GM21786 (cell line): ENCODE data around the gene KCNMA1.

Source experiments
- ATAC-seq: cut with Tn5 transposase; IDR thresholded peaks from one replicate; pipeline ENCODE4 v1.9.1; 2021; ENCODE audit not compliant: unreplicated experiment

KCNMA1 gene

DNA sequence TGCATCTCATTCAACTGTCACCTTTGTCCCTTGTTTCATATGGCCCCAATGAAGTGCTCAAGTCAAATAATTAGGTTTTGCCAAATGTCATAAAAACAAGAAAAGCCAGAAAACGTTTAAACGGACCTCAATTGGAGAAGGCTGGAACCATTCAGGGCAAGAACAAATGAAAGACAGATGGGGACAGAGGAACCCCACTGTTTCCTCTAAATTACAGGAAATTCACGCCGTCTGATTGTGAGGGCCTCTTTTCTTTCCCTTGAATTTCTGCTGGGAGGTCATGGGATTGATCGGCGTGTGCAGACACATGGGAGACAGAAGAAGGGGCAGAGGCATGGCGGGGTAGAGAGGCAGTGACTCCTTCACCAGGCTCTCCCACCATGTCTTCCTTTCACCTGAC lies 656.4 kb downstream of the KCNMA1 start:
- no peak for ATAC-seq

DNA sequence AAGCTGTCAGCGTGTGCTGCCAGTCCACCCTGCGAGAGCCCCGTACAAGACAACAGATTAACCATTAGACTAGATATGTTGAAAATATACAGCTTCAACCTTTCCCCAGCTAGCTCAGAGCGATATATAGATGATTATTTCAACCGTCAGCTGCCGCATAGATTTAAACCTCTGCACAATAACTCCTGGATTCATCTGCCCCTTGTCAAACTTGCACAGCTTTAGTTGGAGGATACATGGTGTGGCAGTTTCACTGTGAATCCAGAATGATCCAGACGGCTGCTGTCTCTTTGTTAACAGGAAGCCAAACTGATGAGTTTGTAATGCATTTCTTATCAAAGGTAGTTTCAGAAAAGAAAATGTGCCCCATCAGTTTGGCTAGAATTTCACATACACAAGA lies 659.7 kb downstream of the KCNMA1 start:
- ATAC-seq, result no peak

DNA sequence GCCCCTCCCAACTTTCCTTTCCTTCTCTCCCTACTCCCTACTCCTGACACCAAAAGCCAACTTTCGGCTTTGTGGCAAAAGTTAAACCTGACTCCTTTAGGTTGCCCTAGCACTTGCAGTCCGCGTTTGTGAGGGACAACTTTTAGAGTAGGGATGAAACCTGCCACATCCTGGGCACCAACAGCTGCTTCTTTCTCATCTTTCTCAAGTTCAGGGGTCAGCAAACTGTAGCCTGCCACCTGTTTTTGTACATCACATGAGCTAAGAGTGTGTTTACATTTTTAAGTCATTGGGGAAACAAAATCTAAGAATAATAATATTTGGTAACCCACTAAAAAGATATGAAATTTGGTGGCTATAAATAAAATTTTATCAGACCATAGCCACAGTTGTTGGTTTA lies 660.6 kb downstream of the KCNMA1 start:
- no peak for ATAC-seq

DNA sequence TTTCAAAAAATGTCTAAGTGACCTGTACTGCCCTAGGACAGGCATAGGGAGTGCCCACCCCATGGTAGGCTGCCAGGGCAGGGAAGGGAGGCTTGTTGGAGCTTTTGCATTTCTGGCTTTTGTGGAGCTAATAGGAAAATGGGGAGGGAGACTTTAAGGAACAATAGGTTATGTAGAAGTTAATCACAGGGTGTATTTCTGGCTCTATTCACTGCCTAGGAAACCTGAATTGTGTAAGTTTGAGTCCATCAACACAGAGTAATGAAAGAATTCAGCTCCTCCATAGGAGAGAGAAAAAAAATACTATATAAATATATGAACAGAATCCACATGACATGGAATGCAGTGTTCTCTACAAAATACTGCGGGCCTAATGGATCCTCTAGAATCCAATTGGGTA lies 661.5 kb downstream of the KCNMA1 start:
- no peak for ATAC-seq

DNA sequence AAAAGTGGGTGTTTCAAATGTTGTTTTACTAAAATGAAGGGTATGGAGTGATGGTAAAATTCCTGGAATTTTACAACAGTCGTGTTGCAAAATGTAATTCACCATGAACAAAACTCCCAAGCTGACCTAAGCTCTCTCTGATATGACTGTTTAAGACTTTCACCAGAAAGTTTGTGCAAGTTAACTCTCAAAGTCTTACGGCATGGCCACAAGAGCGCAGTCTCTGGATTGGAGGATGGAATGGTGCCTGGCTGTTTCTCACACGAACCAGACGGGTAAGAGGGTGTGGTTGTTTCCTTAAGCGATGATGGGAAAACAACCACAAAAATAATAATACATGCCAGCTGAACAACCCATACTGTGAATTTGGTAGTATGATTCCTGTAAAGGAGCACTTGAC lies 662.5 kb downstream of the KCNMA1 start:
- no peak for ATAC-seq

DNA sequence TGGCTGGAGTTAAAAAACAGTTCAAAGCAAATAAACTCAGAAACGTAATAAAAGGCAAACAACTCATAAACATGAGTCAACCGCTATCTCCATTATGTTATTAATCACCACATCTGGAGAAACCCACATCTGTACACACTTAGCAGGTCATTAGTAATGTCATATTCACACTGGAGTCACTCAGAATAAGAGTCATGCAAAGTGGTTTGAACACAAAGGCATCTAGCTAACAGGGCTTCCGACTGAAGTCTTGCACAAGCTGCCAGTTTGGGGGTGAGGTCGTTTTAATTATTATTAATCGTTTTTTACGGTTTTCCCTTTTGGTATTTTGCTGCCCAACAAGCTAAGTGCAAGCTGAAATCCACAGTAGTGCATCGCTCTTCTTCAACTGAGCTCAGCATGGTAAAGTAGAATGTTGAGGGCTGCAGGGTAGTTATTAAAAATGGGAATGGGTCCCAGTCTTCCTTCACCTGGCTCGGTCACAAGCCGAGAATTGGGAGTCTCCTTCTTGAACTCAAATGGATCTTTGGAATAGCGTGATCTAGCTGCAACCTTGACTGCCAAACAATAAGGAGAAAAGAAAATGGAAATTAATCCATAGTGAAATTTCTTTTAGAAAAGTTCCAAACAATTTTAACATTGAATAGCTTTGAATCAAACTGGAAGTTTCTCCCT lies 663.5 kb downstream of the KCNMA1 start:
- no peak for ATAC-seq

DNA sequence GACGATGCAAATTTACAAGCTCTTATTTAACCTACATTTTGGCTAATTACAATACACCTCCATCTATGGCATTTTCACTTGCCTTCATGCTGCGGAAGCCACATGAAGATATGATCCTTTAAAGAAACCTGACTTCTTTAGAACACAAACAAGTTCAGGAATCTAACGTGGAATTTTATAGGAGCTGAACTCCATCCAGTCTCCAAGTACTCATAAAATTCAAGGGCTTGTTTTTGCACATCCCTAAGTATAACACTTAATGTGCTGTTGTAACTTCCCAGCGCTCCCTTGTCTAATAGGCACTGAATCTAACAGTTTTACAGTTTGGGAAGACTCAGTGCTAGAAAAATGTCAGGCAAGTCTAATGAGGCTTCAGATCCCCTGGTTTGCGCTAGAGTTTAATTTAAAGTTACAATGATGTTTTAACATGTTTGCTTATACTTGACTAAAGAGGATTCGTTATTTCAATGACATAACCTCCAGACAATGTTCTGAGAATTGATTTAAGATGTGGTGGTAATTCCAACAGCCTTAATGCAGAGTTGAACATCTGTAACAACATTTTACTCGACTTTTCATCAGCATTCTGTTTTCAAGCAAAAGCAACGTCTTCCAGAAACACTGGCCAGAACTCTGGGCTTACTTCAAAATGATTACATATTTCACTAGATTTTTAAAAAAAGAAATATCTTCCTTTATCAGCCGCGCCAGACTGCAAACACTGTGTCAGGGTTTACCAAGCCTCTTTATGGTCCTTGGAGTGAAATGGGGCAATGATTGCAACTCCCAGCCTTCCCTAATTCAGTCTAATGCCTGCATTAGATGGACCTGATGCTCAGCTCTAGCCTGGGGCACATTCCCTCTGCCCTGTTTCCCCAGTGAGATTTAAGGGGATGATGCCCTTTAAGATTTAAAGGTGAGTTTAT lies 664.3 kb downstream of the KCNMA1 start:
- ATAC-seq, result no peak

DNA sequence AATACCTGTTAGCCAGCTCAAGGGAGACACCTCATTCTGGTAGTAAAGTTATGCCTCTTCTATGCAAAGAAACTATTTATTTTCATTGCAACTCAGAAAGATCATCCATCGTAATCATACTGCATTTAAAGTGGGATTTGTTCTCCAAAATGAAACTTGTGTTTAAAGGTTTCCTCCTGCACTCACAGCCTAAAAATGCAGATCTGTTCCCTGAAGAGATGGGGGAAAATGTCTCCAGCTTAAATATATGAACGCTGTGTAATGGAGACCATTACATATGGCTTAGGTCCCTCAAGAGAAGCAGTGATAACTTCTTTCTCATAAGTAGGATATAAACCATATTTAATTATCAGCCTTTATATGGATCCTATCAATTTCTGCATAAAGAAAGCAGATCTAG lies 665.1 kb downstream of the KCNMA1 start:
- no peak for ATAC-seq

DNA sequence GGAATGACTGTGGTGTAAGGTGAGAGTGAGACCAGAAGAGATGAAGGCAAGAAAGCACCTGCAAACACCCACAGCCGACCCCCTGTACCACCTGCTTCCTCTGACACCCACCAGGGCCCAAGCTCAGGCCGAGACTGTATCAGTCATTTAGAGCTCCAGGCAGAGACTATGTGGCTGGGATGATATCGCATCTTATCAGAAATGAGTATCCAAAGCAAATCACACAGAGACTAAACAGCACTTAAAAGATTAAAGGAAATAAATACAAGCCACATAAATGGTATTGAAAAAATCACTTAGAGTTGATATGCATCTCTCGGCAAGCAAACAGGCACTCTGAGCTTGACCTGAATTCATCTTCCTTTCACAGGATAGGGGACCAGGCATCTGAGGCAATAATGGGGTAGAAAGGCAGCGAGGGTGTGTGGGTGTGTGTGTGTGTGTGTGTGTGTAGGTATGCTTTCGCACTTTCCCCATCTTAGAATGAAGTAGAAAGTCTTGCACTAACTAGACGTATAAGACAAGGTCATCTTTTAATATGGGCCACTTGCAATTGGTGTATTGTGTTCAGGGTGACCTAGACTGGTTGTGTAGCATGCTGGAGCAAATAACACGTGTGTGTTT lies 665.9 kb downstream of the KCNMA1 start:
- no peak for ATAC-seq

DNA sequence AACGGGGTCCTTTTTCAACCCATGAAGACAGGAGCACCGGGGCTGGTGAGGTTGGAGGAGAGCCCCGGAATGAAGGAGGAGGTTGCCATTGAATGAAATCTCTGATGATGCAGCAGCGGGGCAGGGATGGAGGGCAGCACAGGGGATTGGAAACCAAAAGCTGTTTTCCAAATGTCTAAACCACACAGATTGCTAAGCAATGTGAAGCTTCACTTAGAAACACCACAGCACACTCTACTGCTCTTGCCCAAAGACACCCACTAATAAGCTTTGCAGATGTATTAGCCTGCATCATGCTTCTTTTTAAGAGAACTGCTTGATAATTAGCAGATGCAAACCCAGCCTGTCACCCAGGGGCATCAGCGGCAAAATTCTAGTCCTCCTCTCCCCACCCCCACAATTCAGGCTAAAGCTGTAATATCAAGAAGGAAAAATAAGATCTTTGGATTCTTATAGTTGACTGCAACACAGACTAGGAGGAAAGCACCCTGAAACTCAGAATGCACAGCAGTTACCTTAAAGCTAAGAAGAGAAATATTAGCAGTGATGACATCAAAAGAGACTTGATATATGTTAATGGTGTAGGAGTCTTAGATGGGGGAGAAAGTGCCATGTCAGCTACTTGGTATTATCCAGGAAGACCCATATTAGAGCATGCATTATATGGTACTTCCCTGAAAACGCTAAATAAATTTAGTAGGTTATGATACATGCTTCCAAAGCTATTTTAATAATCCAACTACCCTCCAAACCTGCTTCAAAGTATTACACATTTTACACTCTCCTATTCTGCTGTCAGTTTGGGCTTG lies 666.7 kb downstream of the KCNMA1 start:
- no peak for ATAC-seq

DNA sequence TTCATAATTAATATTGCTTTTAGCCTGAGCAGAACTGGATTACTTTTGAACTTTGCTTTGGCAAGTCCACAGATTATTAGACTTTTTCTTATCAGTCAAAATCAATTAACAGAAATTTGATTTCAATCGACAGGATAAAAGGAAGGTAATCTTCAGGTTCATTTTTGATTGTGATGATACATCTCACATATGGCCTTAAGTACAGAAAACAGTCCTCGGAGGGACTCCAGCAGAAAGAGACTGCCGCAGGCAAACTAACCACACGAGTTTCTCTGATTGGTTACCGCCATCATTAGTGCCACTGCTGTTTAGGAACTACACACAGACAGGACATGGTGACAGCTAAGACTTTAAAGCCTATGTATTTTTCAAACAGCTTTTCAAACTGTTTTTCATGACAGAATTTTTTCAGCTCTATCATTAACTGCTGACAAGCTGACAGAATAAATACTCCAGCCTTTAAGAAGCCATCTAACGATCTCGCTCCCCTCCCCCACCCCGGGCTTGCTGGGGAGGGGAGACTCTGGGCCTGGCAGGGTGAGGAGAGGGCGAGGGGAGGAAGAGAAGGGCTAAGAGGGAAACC lies 668.2 kb downstream of the KCNMA1 start:
- no peak for ATAC-seq

DNA sequence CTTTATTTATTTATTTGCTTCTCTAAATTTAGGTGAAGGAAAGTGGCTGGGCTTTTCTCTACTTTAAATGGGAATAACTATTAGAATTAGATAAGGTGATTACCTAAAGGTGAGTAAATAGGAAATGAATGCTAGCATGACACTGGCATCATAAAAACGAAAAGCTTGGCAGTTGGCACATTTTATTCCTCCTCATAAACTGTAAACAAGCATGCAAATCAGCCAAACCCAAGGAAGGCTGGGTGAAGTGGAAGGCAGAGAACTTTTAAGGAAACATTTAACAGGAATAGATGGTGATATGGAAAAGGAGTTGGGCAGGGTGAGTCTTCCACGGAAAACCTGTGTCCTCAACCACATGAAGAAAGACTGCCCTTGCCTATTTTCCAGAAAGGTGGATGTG lies 669.1 kb downstream of the KCNMA1 start:
- no peak for ATAC-seq

DNA sequence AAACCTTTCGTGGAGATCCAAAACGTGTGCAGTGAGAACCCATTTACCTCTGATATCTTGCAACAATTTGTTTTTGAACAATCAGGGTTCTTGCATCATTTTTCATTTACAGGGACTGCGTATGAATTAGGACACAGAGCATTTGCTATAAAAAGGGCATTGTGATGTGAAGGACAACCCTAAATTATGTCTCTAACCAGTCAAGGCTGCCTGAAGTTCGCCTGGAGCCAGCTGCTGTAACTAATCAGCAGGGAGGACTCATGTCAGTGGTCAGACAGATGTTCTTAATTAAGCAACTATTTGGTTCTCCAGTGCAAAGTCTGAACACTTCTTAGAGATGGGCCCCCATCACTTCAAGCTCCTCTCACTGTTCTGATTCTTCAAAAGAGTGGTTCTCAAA lies 674.8 kb downstream of the KCNMA1 start:
- no peak for ATAC-seq

DNA sequence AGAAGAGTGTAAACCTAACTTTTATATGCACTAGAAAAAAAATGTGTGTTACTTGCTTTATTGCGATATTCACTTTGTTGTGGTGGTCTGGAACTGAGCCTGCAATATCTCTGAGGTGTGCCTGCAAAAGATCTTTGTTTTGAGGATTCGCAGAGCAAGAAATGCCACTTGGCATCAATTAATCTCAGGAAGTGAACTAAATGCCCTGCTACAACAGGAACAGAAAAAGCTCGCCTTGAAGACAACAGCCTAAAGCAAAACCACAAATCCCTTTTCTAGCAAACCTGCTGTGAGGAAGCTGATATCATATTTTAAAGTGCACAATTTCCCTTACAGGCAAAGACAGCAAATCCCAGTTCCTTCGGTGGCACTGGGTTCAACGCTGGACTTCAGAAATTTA lies 675.8 kb downstream of the KCNMA1 start:
- ATAC-seq, result no peak

DNA sequence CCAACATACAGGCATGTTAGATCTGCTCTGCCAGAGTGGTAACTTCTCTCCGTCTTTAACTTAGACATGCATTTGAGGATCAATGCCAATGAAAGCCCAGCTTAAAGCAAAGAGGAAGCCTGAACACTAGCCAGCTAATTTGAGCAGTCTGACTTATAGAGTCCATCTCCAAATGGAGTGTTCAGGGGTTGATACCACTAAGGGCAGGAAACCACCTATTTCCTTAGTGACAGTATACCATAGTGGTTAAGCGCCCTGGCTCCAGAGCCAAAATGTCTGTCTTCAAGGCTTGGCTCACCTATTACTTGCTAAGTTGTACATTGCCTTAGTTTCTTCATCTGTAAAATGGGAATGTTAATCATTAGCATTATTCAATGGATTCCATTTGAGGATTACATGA lies 678.5 kb downstream of the KCNMA1 start:
- ATAC-seq, result no peak

DNA sequence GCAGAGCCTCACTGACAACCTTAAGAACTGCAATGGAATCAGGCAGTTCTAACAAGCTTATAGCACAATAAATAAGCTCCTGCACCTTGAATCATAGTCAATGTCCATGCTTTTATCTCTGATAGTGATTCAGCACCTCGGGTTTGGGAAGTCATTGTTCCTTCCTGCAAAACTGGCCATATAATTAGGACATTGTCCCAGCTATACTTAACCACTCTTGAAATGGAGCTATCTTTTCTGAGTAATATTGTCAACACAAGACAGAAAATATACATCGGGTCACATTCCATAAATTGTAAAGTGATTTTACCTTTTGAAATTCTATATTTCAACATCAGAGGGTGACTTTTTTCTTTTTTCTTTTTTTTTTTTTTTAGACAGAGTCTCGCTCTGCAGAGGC lies 682.8 kb downstream of the KCNMA1 start:
- ATAC-seq, result no peak

DNA sequence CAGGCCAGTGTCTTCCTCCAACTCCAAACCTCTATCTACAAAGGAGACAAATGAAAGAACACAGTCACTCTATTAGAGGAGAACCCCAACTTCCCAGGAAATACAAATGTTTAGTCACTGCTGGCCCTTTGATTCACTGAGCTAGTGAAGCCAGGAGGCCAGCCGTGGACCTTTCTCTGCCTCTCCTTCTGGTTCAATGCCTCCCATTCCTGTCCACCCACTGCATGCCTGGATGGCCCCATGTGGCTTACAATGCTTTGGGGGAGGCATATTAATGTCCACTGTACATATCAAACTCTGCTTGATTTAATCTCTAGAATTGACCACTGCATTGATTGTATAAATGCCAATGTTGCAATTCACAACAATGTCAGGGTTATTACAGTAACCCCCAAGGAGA lies 687.3 kb downstream of the KCNMA1 start:
- no peak for ATAC-seq

DNA sequence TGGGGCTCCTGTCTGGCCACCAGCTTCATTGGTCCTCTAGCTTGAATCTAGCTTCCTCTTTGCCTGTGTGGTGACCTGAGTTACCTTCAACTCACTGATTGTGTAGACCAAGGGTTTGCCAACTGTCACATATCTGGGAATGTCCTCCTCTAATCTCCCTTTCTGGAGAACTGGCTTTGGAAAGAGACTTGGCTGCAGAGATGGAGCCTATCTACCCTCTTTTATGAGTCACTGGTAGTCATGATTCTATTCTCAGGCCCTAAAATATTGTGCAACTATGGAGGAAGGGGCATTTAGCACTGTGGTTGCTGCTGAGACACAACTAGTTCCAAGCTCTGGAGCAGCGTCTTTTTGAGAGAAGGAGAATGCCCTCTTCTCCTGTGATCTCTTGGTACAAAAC lies 691.3 kb downstream of the KCNMA1 start:
- no peak for ATAC-seq

DNA sequence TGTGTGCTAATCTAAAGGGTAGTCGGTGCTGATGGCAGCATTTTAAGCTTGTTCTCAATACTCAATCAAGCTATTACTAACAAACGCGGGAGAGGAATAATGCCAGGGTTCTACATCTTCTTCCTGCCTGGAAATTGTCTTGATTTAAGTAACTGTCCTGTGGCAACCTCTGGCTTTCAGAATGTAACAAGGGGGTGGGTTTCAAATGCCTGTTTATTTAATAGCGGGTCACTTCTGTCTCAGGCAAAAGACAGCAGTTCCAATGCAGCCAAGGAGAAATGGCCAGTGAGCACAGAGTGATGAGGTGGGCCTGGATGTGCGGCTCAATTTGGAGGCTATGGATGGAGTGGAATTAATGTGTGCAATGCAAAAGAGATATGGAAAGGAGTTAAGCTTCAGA lies 692.4 kb downstream of the KCNMA1 start:
- no peak for ATAC-seq

DNA sequence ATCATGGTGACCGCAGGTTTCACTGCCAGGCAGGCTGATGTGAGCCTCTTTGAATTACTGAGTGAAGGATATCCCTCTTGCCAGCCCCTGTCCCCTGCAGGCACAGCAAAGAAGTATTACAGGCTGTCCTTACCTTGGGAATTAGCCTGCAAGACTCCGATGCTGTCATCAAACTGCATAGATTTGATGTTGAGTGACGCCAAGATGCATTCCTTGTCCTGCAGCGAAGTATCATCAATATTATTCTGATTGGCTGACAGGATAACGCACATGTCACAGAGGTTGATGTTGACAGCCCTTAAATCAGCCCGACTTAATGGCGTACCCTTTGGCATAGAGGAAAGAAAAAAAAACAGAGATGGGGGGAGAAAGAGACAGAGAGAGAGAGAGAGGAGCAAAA lies 693.0 kb downstream of the KCNMA1 start:
- ATAC-seq, result no peak
